ENCODE results near the gene CRB3.
A peak's percentile ranks its signal among the peaks of the same experiment; 100 is the strongest.
"Not testable (repeated sequence)": the region's sequence is repeated elsewhere in the genome, so short reads cannot be mapped to it uniquely, and the experiment has no call there.

CRB3 gene

DNA sequence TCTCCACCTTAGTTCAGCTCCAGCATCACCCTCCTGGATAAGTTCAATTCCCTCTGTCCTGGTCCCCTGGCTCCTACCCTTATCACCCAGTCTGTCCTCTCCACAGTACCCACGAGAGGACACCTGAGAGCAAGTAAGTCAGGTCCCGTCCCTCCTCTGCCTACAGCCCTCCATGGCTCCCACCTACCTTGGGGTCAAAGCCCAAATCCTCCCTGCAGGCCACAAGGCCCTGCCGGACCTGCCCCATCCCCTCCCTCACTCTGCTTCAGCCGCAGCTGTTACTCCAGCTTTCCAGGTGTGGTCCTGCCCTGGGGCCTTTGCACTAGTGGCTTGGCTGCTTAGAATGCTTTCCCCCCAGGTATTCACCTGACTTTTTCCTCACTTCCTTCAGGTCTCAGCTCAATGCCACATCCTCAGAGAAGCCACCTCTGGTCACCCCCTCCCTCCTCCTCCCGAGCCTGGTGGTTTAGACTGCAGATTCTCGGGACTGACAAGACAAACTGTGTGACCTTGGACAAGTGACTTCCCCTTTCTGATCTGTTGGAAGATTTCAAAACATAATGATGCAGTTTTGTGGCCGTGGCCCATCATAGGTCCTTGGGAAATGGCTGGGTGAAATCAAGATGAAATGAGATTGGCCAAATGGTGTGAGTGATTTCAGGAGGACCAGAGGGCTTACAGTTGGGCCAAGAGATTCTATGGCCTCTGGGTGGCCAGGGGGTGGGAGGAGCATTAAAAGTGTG lies 34.4 kb downstream of the CRB3 start:
- no peak for DNase-seq

DNA sequence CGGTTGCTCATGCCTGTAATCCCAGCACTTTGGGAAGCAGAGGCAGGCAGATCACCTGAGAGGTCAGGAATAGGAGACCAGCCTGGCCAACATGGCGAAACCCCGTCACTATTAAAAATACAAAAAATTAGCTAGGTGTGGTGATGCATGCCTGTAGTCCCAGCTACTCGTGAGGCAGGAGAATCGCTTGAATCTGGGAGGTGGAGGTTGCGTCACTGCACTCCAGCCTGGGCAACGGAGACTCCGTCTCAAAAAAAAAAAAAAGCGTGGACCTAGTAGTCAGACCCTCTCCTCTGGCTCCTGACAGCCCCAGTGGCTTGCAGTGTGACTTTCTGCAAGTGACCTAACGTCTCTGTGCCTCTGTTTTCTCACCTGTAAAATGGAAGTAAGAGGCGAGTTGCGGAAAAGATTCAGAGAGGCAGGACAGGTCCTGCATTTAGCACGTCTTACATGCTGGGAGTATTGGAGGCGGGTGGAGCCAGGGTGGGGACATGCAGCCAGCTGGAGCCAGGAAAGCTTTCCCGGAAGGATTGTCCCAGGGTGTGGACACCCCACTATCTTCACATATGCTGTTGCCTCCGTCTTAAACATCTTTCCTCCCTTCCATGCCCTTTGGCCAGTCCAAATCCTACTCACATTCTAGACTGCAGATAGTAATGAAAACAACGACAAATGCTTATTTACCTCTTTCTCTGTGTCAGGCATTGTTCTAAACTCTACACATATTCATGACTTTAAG lies 35.1 kb downstream of the CRB3 start:
- no peak for DNase-seq

DNA sequence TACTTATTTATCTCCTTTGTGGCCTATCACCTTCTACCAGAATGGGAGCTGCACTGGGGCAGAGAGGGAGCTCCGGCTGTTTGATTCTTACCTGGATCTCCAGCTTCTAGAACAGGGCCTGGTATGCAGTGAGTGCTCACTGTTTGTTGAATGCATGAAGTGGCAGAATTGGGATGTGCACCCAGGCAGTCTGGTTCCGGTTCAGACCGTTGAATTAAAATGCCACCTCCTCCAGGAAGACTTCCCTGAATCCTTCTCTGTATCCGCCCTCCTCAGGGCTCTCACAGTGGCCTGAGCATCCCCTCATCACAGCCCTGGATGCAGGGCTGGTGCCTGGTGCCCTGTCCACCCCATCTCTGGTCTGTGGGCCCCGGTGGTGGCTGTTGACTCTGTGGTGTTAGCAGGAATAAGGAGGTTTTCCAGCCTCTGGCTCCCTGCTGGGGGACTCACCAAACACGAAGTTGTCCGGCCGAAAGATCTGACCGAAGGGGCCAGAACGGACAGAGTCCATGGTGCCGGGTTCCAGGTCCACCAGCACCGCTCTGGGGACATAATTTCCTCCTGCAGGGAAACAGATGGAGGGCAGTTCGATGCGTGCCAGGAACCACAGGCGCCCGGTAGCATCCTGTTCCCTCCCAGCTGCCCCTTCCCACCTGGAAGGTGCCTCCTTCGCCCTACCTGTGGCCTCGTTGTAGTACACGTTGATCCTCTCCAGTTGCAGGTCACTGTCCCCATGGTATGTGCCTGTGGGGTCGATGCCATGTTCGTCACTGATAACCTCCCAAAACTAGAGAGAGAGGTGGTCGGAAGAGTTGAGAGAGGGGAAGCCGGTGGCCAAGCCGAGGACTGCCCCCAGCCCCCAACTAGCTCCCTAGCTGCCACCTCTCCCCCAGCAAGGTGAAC lies 37.0 kb downstream of the CRB3 start:
- DNase-seq: no peak

DNA sequence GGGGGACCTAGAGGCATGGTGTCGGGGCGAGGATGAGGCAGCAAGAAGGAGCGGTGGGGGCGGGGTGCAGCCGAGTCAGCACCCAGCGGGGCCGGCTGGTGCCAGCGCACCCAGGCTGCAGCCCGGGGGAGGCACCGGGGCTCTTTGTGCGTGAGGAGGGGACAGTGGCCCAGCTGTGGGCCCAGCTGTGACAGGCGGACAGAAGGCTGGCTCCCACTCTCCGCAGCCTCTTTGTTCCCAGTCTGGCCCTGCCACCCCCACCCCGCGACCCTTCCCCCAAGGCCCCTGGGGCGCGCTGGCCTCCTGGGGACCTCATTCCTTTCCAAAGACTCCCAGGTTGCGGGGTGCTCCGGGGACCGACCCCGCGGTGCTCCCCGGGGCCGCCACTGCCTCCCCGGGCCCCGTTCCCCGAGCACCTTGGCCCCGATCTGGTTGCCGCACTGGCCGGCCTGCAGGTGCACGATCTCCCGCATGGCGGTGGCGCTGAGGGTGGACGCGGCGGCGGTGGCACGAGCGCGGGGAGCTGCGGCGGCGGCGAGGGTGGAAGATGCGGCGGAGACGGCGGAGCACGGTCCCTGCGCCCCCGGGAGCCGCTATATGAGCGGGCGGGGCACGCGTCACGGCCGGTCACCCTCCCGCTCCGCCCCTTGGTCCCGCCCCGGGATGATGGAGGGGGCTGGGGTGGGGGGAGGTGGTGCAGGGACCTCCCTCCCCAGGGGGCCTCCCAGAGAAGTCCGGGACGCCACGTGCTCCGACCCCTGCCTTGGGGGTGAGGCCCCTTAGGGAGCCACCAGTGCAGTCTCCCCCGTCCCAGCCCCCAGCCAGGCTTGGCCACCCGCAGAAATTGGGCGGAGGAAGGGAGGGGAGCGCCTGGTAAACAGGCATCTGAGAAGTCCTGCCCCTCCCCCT lies 37.9 kb downstream of the CRB3 start, which contains the start of gene TUBB4A:
TSS of gene TUBB4A (minus strand) at position 570 of the 909 bp plus-strand sequence. CDS start at position 473, 97 bp downstream.
- DNase-seq: no peak

DNA sequence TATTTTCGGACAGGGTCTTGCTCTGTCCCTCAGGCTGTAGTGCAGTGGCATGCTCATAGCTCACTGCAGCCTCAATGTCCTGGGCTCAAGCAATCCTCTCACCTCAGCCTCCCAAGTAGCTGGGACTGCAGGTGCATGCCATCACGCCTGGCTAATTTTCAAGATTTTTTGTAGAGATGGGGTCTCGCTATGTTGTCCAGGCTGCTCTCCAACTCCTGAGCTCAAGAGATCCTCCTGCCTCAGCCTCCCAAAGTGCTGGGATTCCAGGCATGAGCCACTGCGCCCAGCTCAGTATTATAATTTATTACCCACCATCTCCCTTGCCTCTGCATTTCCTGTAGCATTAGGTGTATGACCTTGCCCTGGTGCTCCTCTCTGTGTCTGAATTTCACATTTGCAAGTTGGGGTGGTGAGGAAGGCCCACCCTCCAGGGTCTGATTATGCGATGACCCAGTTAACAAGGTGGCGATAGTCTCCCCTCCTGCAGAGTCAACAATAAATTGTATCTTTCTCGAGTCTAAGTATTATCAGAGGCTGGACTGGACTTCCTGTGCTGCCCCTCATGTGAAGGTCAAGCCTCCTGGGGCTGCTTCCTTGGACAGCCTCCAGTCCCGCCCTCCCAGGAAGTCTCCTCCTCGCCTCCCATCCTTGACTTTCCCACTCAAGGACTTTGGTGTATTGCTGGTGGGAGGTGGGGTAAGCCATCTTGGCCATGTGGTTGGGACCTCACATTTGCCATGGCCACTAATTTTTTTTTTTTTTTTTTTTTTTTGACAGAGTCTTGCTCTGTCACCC lies 39.5 kb downstream of the CRB3 start:
- no peak for DNase-seq

DNA sequence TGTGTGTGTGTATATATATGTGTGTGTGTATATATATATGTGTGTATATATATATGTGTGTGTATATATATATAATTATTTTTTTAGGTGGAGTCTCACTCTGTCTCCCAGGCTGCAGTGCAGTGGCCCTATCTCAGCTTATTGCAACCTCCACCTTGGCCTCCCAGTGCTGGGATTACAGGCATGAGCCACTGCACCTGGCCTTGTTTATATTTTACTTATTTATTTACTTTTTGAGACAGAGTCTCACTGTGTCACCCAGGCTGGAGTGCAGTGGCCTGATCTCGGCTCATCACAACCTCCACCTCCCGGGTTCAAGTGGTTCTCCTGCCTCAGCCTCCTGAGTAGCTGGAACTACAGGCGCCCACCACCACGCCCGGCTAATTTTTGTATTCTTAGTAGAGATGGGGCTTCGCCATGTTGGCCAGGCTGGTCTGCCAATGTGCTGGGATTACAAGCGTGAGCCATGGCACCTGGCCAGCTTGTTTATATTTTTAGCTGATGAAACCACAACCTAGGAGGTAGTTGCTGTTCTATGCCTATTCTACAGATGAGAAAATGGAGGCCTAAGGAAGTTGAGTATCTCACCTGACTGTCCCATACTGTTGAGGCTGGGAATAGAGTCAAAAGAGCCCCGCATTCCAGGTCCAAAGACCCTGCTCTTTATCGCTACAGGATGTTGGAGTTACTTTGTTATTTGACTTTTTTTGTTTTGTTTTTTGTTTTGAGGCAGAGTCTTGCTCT lies 44.1 kb downstream of the CRB3 start:
- DNase-seq: not testable (repeated sequence)

DNA sequence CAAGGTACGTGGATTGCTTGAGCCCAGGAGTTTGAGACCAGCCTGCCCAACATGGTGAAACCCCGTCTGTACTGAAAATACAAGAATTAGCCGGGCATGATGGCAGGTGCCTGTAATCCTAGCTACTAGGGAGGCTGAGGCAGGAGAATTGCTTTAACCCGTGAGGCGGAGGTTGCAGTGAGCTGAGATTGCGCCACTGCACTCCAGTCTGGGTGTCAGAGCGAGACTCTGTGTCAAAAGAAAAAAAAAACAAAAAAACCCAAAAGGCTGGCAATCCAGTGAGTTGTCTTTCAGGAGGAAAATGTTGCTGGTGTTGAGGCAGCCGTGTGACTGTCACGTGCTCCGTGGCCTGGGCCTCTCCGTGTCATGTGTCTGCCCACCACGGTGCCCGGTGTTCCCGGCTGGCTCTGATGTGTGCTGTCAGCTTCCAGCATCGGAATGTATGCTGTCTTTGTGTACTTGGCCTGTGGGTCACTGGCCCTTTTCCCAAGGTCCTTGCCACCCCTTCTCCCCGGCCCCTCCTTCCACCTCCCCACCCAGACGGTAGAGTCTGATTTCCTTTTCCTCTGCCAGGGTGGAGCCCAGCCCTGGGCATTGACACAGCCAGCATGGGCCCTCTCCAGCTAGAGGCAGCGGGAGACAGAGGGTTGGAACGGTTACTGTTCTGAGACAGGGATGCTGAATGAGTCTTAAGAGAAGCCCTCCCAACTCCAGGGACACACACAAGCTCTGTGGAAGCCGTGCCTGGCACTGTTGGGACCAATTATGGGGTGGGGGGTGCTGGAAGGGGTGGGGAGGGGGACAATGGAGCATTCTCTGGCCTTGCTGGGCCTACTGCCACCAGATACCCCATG lies 45.3 kb downstream of the CRB3 start:
- DNase-seq: no peak

DNA sequence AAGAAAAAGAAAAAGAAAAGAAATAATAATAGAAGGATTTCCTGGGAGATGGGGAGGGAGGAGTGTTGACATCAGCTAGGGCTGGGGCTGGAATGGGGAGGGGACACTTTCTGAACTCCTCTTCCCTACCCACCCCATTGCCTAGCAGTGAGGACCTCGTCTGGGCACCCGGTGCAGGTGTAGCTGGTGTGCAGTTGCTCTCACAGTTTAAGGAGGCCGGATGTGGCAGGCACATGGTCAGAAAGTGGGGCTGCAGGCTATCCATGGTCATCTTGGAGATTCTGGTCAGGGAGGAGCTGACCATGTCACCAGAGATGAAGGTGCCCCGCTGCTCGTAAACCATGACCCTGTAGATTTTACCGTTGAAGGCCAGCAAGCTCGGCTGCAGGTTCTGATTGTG lies 46.5 kb downstream of the CRB3 start:
- no peak for DNase-seq

DNA sequence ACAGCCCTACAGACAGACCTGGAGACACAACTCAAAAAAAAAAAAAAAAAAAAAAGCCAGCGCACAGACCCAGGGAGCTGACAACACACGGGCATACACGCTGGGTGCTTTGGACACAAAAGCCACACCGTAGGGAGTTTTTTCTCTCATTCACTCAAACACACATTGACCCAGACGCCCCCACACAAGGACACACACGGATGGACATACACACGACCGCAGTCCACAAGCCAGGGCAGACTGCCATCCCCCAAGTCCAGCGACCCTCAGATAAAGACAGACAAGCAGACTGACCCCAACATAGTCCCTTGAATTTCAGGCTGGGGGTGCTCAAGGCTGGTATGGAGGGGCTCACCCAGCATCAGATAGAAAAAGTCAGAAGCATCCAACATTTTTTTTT lies 50.0 kb downstream of the CRB3 start:
- no peak for DNase-seq

DNA sequence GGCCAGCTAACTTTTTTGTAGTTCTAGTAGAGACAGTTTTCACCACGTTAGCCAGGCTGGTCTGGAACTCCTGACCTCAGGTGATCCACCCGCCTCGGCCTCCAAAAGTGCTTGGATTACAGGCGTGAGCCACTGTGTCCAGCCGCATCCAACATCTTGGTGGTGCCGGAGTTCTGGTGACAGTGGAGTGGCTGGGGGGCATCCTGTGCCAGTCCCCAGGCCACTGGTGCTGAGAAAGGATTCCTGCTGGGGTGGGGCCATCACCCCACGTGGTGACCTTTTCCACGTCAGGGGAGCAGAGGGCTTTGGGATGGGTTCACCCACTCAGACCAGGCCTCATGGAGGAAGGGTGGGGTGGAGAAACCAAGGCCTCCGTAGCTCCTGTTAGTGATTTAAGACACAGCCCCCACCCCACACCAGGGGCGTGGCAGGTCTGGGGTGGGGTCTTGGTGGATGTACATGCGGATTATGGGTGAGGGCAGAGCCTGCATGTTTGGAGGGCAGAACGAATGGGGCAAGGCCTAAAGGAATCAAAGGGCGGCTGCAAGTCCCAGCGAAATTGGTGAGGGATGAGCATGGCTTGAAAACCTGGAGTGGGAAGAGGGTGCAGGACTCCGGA lies 51.0 kb downstream of the CRB3 start:
- no peak for DNase-seq

DNA sequence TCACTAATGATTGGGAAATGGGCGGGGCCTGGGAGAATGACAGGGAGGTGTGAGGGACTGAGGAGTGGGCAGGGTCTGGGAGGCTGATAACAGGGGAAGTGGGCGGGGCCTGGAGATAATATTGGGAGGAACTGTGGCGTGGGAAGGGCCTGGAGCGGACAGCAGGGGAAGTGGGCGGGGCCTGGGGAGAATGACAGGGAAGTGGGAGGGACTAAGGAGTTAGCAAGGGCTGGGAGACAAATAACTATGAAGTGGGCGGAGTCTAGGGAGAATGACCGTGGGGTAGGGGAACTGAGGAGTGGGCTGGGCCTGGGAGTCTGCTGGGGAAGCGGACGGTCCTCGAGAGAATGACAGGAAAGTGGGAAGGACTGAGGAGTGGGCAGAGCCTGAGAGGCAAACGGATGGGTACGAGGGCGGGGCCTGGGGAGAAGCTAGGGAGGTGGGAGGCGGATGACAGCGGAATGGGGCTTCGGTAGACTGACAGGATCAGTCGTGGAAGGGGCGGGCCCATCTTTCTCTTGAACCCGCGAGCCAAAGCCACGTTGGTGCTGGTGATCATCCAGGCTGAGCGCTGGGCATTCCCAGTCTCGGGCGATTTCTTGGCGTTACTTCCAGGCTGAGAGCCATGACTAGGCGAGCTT lies 52.1 kb downstream of the CRB3 start:
- peak; percentile 73 for DNase-seq
